Measurements from ENCODE around the gene FUS.
"Not testable (repeated sequence)": the region's sequence is repeated elsewhere in the genome, so short reads cannot be mapped to it uniquely, and the experiment has no call there.

GRCh38 chr16:31200111-31200510 lies 20.2 kb downstream of the FUS start:
- not testable (repeated sequence) for TF ChIP-seq CTCF, POLR2A (IDR thresholded peaks at IDR 0.05)

Measured in adrenal gland (tissue), 5 donors.